Esophagus squamous epithelium (tissue), 5 donors: Measurements from ENCODE around the gene ASTN2. TPM values are rescaled to one million over a fixed set of nuclear protein-coding genes. Genes with fewer than 3 reads are reported as not detected.

Experiments used
- DNase-seq: peaks from one replicate; lab custom pipeline; 2025; lab: John Stamatoyannopoulos, UW
- H3K27ac ChIP-seq, 4 donors: fragments of 200-600 bp; sonication (generic); one replicate each; pipeline ENCODE4 v1.5.1; 2016 to 2019; ENCODE audit warnings: mild to moderate bottlenecking in 1 of 4
- H3K27me3 ChIP-seq, 4 donors: fragments of 200-600 bp; sonication (generic); 1 replicate in 3 of 4; 2 replicates in 1 of 4; pipeline versions ENCODE4 v1.5.1 to v1.6.0; 2017 to 2021; ENCODE audit warnings: antibody characterized with exemption in 1 of 4
- H3K36me3 ChIP-seq, 3 donors: fragments of 200-600 bp; sonication (generic); one replicate each; pipeline ENCODE4 v1.5.1; 2016 to 2019
- H3K4me1 ChIP-seq, 3 donors: fragments of 200-600 bp; sonication (generic); one replicate each; pipeline ENCODE4 v1.5.1; 2017 to 2019
- H3K4me3 ChIP-seq, 4 donors: fragments of 200-600 bp; sonication (generic); 1 replicate in 3 of 4; 2 replicates in 1 of 4; pipeline ENCODE4 v1.5.1; 2016 to 2019; ENCODE audit warnings: mild to moderate bottlenecking in 2 of 4, moderate library complexity in 1 of 4
- H3K9me3 ChIP-seq, 3 donors: fragments of 200-600 bp; sonication (generic); one replicate each; pipeline ENCODE4 v1.5.1; 2016 to 2019
- CTCF ChIP-seq, 6 experiments: fragments of 450-650 bp in 4 of 6; fragments of 200-600 bp in 2 of 6; sonication (generic) in 2 of 6; IDR thresholded peaks; one replicate each; pipeline ENCODE4 v1.5.1; 2016 to 2019; ENCODE audit warnings: antibody characterized with exemption in 6 of 6, mild to moderate bottlenecking in 4 of 6, moderate library complexity in 4 of 6
- POLR2A ChIP-seq, 4 donors: fragments of 450-650 bp; IDR thresholded peaks; one replicate each; pipeline ENCODE4 v1.6.1; 2017; ENCODE audit warnings: antibody characterized with exemption in 4 of 4, mild to moderate bottlenecking in 4 of 4, moderate library complexity in 3 of 4
- WGBS, 2 donors: methylation state at CpG; one replicate each; pipeline ENCODE4 v1.1.5; 2018; 5-methylcytosine and 5-hydroxymethylcytosine counted together
- intact Hi-C: fragments of 100-400 bp; cut with DNase I; formaldehyde crosslinking; loops from one replicate; pipeline ENCODE4 v1.15.0; 2022
- total RNA-seq, 4 donors: library from RNA; depleted of rRNA; stranded (reverse); fragments of >200 nt; gene quantifications; one replicate each; pipeline ENCODE4 v1.1.0, GENCODE V29; 2016
- donor health status: DM: yes; HTN: yes; CAD: no.

ASTN2 gene
- total RNA-seq, 4 donors from 2014 or later: 0.13 to 1.9 (median 0.27) TPM; not detected in 1

DNA sequence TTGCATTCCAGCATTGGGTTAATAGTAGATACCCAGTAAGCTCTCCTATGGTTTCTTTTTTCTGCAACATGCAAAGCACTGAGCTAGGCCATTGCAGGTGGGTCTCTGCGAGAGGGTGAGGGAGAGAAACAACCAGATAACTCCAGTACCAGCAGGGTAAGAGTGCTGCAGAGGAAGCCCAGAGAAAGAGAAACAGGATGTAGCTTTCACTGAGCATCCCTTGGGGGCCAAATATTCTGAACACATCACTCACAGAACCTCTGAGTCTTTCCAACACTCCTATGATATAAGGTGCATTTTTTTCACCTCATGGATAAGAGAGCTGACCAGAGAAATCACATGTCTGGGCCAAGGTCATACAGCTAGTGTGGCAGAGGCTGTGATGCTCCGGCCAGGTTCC, 651.1 kb downstream of the ASTN2 start:
- H3K4me3 ChIP-seq: no peak overlapping the region
- no peaks in the 10 kb centered on the region for H3K4me1 ChIP-seq
- no peaks in the 10 kb centered on the region for H3K27me3 ChIP-seq
- H3K27ac ChIP-seq: no peak overlapping the region
- 85 to 94% methylated on average over 2 of the region's 2 CpGs for WGBS, 2 donors
- H3K36me3 ChIP-seq: no peaks in the 10 kb centered on the region
- intact Hi-C loops: no loop called here
- DNase-seq: no peak
- TF ChIP-seq POLR2A (IDR thresholded peaks at IDR 0.05) (no peak), CTCF (IDR thresholded peaks at IDR 0.05) (no peak)
- no peaks in the 10 kb centered on the region for H3K9me3 ChIP-seq

GRCh38 chr9:116760636-116761035, 654.2 kb downstream of the ASTN2 start:
- no peak overlapping the region for H3K4me3 ChIP-seq
- intact Hi-C loops: no loop called here
- TF ChIP-seq POLR2A (IDR thresholded peaks at IDR 0.05): no peak
- no peaks in the 10 kb centered on the region for H3K9me3 ChIP-seq
- no peaks in the 10 kb centered on the region for H3K27me3 ChIP-seq
- H3K36me3 ChIP-seq: no peaks in the 10 kb centered on the region
- DNase-seq: no peak
- 67 to 83% methylated on average over 4 to 5 of the region's 5 CpGs for WGBS, 2 donors
- no peak overlapping the region for H3K27ac ChIP-seq
- H3K4me1 ChIP-seq: no peaks in the 10 kb centered on the region

GRCh38 chr9:116757030-116757429, 657.8 kb downstream of the ASTN2 start:
- H3K36me3 ChIP-seq: no peaks in the 10 kb centered on the region
- intact Hi-C loops: no loop called here
- no peak for TF ChIP-seq POLR2A (IDR thresholded peaks at IDR 0.05)
- TF ChIP-seq CTCF (IDR thresholded peaks at IDR 0.05): no peak
- H3K27me3 ChIP-seq: no peaks in the 10 kb centered on the region
- WGBS, 2 donors: 52 to 59% methylated on average over 5 to 7 of the region's 7 CpGs
- no peaks in the 10 kb centered on the region for H3K4me1 ChIP-seq
- H3K27ac ChIP-seq: no peak overlapping the region
- DNase-seq: no peak
- H3K4me3 ChIP-seq: no peak overlapping the region
- no peaks in the 10 kb centered on the region for H3K9me3 ChIP-seq

DNA sequence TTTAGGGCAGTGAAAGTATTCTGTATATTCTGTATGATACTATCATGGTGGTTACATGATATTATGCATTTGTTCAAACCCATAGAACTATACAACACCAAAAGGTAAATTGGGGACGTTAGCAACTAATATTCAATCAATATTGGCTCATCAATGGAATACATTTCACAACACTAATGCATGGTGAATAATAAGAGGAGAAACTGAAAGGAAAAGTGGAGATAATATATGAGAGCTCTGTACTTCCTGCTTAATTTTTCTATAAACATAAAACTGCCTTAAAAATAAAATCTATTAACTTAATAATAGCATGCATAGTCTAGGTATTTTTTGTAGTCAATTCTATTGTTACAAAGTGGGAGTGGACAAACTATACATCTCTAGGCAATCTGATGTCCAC, 661.5 kb downstream of the ASTN2 start:
- WGBS, 2 donors: 32 to 48% methylated on average over 1 of the region's 1 CpG
- Histone ChIP-seq H3K36me3 (no peaks in the 10 kb centered on the region), H3K27ac (no peak overlapping the region), H3K4me1 (no peaks in the 10 kb centered on the region), H3K4me3 (no peak overlapping the region), H3K27me3 (no peaks in the 10 kb centered on the region), H3K9me3 (no peaks in the 10 kb centered on the region)
- intact Hi-C loops: no loop called here
- TF ChIP-seq POLR2A (IDR thresholded peaks at IDR 0.05) (no peak), CTCF (IDR thresholded peaks at IDR 0.05) (no peak)
- DNase-seq: no peak

- no peak overlapping the region for H3K4me3 ChIP-seq
- no peaks in the 10 kb centered on the region for H3K36me3 ChIP-seq
- DNase-seq: no peak
- no peaks in the 10 kb centered on the region for H3K4me1 ChIP-seq
- intact Hi-C loops: no loop called here
- no peaks in the 10 kb centered on the region for H3K9me3 ChIP-seq
- TF ChIP-seq CTCF (IDR thresholded peaks at IDR 0.05) (no peak), POLR2A (IDR thresholded peaks at IDR 0.05) (no peak)
- 74 to 89% methylated on average over 2 of the region's 2 CpGs for WGBS, 2 donors
- no peak overlapping the region for H3K27ac ChIP-seq
- H3K27me3 ChIP-seq: no peaks in the 10 kb centered on the region
Measured at GRCh38 chr9:116750510-116750909, 664.3 kb downstream of the ASTN2 start.

DNA sequence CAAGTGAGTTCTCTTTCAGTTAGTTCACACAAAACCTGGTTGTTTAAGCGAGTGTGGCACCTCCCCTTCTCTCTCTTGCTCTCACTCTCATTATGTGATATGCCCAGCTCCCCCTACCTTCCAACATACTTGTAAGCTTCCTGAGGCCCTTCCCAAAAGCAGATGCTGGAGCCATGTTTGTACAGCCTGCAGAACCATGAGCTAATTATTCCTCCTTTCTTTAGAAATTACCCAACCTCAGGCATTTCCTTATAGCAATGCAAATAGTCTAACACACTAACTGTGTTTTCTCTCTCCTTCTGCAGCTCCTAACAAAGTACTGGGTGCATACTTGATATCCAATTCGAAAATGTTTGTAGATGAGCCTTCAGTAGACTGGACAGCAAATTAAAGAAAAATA, 665.1 kb downstream of the ASTN2 start:
- WGBS, 2 donors: 65 to 73% methylated on average over 2 of the region's 2 CpGs
- no peak overlapping the region for H3K4me3 ChIP-seq
- H3K27me3 ChIP-seq: no peaks in the 10 kb centered on the region
- H3K27ac ChIP-seq: no peak overlapping the region
- H3K4me1 ChIP-seq: no peaks in the 10 kb centered on the region
- no peaks in the 10 kb centered on the region for H3K9me3 ChIP-seq
- intact Hi-C loops: no loop called here
- TF ChIP-seq CTCF (IDR thresholded peaks at IDR 0.05) (no peak), POLR2A (IDR thresholded peaks at IDR 0.05) (no peak)
- H3K36me3 ChIP-seq: no peaks in the 10 kb centered on the region
- no peak for DNase-seq
